AG04449 (cell line): ENCODE data around the gene FAM47B.
A peak's percentile ranks its signal among the peaks of the same experiment; 100 is the strongest.

ENCODE experiments used
- CTCF ChIA-PET: fragments of 350-600 bp; formaldehyde crosslinking; extraction: SDS; loops from one replicate; lab custom pipeline; 2021; ENCODE audit warnings: antibody characterized with exemption; lab: Yijun Ruan, JAX
- POLR2A ChIA-PET: fragments of 400-600, 350-600 bp; formaldehyde crosslinking; extraction: SDS; loops from one replicate; lab custom pipeline; 2020; ENCODE audit warnings: antibody characterized with exemption, inconsistent platforms; lab: Yijun Ruan, JAX
- DNase-seq: peaks from one replicate; pipeline ENCODE4 v3.0.0-alpha.2; 2010; ENCODE audit warnings: low read depth, low spot score
- H3K4me3 ChIP-seq: 2 replicates; pipeline ENCODE4 v1.5.1; 2011; ENCODE audit warnings: low read depth, mild to moderate bottlenecking, control low read depth, low read length
- TF ChIP-seq, protein P1 (sequence below): IDR thresholded peaks from one replicate; pipeline ENCODE4 v1.5.1; 2011; ENCODE audit warnings: mild to moderate bottlenecking, moderate library complexity, low read length, control low read depth, inconsistent platforms; ENCODE audit not compliant: insufficient read depth; ENCODE audit errors: missing control alignments

The FAM47B gene

DNA sequence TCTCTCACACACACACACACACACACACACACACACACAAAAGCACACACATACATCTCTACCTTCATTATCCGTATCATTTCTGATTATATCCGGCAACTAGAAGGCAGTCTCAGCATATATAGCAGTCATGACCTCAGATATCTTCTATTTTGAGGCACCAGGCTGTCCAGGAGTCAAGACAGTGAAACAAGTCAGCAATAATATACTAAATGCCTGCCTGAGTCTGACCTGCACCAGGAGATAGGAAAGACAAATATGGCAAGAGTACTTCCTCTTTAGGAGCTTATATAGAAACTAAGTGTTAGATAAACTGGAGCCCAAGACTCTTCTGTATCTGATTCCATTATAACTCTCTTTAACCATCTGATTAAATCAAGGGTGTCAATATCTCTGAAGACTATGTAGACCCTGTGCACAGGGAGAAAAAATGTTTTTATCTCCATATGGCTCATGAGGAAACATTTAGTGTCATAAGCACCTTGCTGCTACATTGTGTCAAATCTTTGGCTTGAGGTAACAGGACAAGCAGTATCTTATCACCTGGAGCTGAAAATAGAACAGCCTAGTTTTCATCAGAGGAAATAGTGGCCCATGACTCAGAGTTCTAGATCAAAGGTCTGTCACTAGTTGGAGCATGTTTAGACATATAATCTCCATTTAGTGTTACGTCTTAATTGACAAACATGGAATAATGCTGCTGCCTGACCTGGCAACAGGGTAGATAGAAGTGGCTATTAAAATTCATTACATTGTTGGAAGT, 27.0 kb upstream of the FAM47B start:
- H3K4me3 ChIP-seq = no peak overlapping the region
- TF ChIP-seq, protein P1, sequence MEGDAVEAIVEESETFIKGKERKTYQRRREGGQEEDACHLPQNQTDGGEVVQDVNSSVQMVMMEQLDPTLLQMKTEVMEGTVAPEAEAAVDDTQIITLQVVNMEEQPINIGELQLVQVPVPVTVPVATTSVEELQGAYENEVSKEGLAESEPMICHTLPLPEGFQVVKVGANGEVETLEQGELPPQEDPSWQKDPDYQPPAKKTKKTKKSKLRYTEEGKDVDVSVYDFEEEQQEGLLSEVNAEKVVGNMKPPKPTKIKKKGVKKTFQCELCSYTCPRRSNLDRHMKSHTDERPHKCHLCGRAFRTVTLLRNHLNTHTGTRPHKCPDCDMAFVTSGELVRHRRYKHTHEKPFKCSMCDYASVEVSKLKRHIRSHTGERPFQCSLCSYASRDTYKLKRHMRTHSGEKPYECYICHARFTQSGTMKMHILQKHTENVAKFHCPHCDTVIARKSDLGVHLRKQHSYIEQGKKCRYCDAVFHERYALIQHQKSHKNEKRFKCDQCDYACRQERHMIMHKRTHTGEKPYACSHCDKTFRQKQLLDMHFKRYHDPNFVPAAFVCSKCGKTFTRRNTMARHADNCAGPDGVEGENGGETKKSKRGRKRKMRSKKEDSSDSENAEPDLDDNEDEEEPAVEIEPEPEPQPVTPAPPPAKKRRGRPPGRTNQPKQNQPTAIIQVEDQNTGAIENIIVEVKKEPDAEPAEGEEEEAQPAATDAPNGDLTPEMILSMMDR = no peak
- ChIA-PET CTCF (no interaction called here), POLR2A (no interaction called here)
- no peak for DNase-seq

DNA sequence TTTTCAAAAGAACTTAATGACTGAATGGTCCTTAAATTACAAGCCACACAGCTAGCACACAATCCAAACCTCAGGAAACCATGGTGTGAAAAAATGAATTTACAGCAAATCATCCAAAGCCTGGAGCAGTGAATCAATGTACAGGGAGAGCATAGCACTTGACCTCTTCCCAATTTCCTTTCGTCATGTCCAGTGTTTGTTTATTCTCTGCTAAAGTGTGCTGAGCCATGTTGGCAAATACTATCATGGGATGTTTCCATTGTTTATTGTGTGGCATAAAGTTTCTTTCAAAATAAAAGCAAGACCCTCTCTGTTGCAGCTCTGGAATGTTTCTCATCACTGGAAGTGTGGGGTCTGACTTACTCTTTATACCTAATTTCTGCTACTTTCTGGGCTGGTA, 25.4 kb upstream of the FAM47B start:
- ChIA-PET CTCF (no interaction called here), POLR2A (no interaction called here)

DNA sequence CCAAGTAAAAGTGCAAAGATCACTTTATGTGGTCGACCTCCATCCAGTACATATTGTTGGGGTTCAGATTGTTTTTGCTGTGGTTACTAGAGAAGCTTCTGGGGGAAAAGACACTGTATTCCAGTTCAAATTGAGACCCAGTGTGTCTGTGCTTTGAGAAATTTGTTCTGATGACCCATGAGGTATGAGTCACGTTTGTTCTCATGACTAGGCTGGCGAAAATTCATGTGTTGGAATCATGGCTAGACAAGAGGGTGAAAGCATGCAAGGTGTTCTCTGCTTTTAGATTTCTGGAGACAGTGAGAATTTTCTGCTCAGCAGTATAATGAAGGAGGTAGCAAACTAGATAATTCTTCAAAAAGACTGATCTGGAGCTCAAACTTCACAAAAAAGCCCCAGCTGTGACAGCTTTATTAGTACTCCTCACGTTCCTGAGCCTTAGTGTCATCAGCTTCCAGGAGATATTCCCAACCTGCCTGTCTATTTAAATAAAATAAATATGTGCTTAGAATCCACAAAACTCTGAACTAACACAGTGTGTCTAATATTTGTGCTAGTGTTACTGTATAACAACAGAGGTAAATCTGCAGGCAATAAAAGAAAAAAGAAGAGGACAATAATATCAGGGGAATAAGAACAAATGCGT, 24.4 kb upstream of the FAM47B start:
- ChIA-PET CTCF (interaction anchor here (0.9 to 1.9 kb wide), 10 partner anchors 9 to 341 kb away, joined by 3 to 11 read pairs (median 4); no protein-coding TSS in a partner anchor), POLR2A (no interaction called here)
- no peak overlapping the region for H3K4me3 ChIP-seq
- TF ChIP-seq, protein P1 = no peak
- DNase-seq = no peak

More for the DNA sequence above, 25.4 kb upstream of the FAM47B start:
- DNase-seq = no peak
- no peak overlapping the region for H3K4me3 ChIP-seq
- TF ChIP-seq, protein P1 = no peak

DNA sequence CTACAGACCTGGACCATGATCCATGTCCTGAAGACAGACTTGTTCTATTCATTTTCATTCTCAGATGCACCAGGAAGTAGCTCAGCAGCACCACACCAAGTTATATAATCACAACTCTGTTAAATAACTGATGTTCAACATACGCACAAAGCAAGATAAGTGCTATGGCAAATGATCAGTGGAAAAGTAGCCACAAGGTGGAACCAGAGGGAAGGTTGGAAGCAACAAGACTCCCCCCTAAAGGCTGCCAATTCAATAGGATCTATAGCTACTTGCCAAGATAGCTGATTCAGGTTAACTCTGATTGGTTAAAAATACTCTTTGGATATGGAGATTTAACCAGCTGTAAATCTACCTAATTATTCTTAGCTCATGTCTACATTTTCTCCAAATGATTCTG, 23.7 kb upstream of the FAM47B start:
- POLR2A ChIA-PET = no interaction called here
- CTCF ChIA-PET = interaction anchor here (0.6 to 1.9 kb wide), 12 partner anchors 8 to 342 kb away, joined by 3 to 11 read pairs (median 4); no protein-coding TSS in a partner anchor
- H3K4me3 ChIP-seq = no peak overlapping the region
- no peak for DNase-seq
- TF ChIP-seq, protein P1 = peak; percentile 32

DNA sequence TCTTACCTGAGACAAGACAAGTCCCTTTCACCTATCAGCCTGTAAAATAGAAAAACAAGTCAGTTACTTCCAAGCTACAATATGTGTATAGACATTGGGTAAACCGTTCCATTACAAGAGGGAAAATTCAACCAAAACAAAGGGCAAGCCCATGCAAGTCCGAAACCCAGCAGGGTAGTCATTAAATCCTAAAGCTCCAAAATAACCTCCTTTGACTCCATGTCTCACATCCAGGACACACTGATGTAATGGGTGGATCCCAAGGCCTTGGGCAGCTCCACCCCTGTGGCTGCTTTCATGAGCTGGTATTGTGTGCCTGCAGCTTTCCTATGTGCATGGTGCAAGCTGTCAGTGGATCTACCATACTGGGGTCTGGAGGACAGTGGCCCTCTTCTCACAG, 14.7 kb upstream of the FAM47B start:
- DNase-seq = no peak
- TF ChIP-seq, protein P1 = no peak
- no peak overlapping the region for H3K4me3 ChIP-seq
- CTCF ChIA-PET = interaction anchor here (1.9 to 2.4 kb wide), 2 partner anchors 9 to 290 kb away, joined by 4 to 8 read pairs; no protein-coding TSS in a partner anchor
- POLR2A ChIA-PET = no interaction called here

DNA sequence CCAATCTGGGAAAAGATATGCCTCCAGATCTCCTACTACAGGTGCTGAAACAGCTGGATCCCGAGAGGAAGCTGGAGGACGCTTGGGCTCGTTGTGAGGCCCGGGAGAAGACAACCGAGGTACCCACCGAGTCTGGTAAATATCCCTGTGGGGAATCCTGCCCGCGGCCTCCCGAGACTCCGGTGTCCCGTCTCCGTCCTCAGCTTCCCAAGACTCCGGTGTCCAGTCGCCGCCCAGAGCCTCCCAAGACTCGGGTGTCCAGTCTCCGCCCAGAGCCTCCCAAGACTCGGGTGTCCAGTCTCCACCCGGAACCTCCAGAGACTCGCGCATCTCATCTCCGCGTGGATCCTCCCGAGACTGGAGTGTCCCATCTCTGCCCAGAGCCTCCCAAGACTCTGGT, 639 bp downstream of the FAM47B start:
- H3K4me3 ChIP-seq = no peak overlapping the region
- DNase-seq = no peak
- POLR2A ChIA-PET = no interaction called here
- TF ChIP-seq, protein P1 = no peak
- CTCF ChIA-PET = no interaction called here
